Stimulated activated CD8-positive, alpha-beta memory T cell treated with anti-CD3 and anti-CD28 coated beads, Interleukin-12 subunit alpha, Interleukin-12 subunit beta, amount 100 ng/mL, for 1 hour (primary cell): Measurements from ENCODE around the gene B3GALNT2.
A peak's percentile ranks its signal among the peaks of the same experiment; 100 is the strongest.
"Not testable (repeated sequence)": the region's sequence is repeated elsewhere in the genome, so short reads cannot be mapped to it uniquely, and the experiment has no call there.

ENCODE experiments used
- DNase-seq: peaks from one replicate; pipeline ENCODE4 v3.0.0-alpha.2; 2020; ENCODE audit warnings: low read depth

B3GALNT2 gene

GRCh38 chr1:235504122-235504493 lies at the start of gene B3GALNT2:
Gene B3GALNT2 (minus strand): TSS chr1:235504452. CDS start chr1:235504252, 200 bp downstream.
- no peak for DNase-seq

GRCh38 chr1:235553112-235553551 lies 48.9 kb upstream of the B3GALNT2 start:
- no peak for DNase-seq

GRCh38 chr1:235552146-235552716 lies 48.0 kb upstream of the B3GALNT2 start:
- no peak for DNase-seq

- no peak for DNase-seq
These were observed 45.3 kb upstream of the B3GALNT2 start for GRCh38 chr1:235549351-235550139.

- not testable (repeated sequence) for DNase-seq
These were observed 42.3 kb upstream of the B3GALNT2 start for GRCh38 chr1:235546369-235547155.

GRCh38 chr1:235545292-235545930 lies 41.2 kb upstream of the B3GALNT2 start:
- no peak for DNase-seq

- not testable (repeated sequence) for DNase-seq
These were observed 38.6 kb upstream of the B3GALNT2 start for GRCh38 chr1:235542845-235543244.

- no peak for DNase-seq
These were observed 29.4 kb upstream of the B3GALNT2 start for GRCh38 chr1:235533476-235534168.

GRCh38 chr1:235532360-235532759 lies 28.1 kb upstream of the B3GALNT2 start:
- no peak for DNase-seq

- no peak for DNase-seq
These were observed 23.1 kb upstream of the B3GALNT2 start for GRCh38 chr1:235527196-235527814.

- no peak for DNase-seq
These were observed 21.1 kb upstream of the B3GALNT2 start for GRCh38 chr1:235525314-235525713.

GRCh38 chr1:235516862-235517446 lies 12.7 kb upstream of the B3GALNT2 start:
- DNase-seq: no peak

- no peak for DNase-seq
These were observed 11.7 kb upstream of the B3GALNT2 start for GRCh38 chr1:235515844-235516512.

GRCh38 chr1:235513495-235514366 lies 9.5 kb upstream of the B3GALNT2 start:
- peak; percentile 25 for DNase-seq

GRCh38 chr1:235511470-235512240 lies 7.4 kb upstream of the B3GALNT2 start:
- no peak for DNase-seq

- no peak for DNase-seq
These were observed 6.6 kb upstream of the B3GALNT2 start for GRCh38 chr1:235510823-235511222.

GRCh38 chr1:235507623-235508022 lies 3.4 kb upstream of the B3GALNT2 start:
- no peak for DNase-seq

- DNase-seq: peak; percentile 98
These were observed 406 bp upstream of the B3GALNT2 start for GRCh38 chr1:235504494-235505222.
